ENCODE results near the gene DNAJC16. TPM values are rescaled to one million over a fixed set of nuclear protein-coding genes. Genes with fewer than 3 reads are reported as not detected.
"Not testable (repeated sequence)": the region's sequence is repeated elsewhere in the genome, so short reads cannot be mapped to it uniquely, and the experiment has no call there.

The DNAJC16 gene
- 10 to 100 TPM; 20.0 to 43.1 (median 22.6) TPM for total RNA-seq

DNA sequence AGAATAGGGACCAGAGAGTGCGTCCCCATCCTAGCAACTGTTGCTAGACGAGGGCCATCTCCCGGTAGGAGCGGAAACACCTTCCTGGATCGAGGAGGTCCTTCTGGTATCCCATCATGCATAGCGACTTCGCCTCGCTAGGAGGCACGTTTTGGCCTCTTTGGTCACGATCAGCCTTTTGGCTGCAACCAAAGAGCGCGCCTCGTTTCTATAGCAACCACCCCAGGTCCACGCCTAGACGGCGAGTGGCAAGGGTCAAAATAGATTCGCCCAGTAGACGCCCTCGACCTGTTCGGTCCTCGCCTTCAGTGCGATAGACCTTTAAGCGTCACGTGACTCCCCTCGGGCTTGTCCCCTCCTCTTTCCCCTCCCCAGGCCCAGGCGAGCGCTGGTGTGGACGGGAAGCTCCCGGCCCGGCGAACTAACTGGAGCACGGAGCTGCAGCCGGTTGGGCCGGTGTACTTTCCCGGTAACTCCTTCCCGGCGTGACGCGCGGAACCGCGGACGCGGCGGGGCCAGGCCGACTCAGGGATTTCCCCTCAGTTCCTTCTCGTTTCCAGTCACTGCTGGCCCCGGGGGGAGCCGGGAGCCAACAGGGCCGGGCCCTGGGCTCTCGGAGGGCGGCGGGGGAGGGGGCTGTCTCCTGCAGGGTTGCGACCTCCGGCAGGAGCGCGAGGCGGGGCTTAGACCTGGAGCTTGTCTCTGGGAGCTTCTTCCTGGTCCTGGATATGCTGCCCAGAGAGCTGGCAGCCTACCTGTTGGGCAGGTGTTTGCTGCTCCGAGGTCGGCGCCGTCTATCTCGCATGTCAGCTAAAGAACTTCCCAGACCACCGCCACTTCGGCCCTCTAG is at the start of gene DNAJC16:
TSS of gene DNAJC16 (plus strand) at position 359 of the 850 bp plus-strand sequence. CDS start 2,258 bp downstream, outside the sequence.
- DNase-seq (peak; percentile 100), ATAC-seq (peak; percentile 77 to 81)
- Histone ChIP-seq H3K9me3 (no peaks in the 10 kb centered on the region), H3K4me3 (peak within 1 kb of the TSS; percentile 92 to 99 (median 96)), H3K27me3 (no peaks in the 10 kb centered on the region), H3K36me3 (peaks cover 0 to 19% of the 10 kb centered on the region in 2 donors), H3K4me1 (peaks cover 24 to 34% of the 10 kb centered on the region in 2 donors), H3K27ac (peak within 1 kb of the TSS; percentile 97 to 99 (median 98))
- in situ Hi-C loops (cut with MboI; ENCODE audit: low sequenced_read_pairs in 4 of 4), result no loop called here
- TF ChIP-seq POLR2A (IDR thresholded peaks at IDR 0.05), result peak; percentile 72 to 78
- TF ChIP-seq, protein P1, sequence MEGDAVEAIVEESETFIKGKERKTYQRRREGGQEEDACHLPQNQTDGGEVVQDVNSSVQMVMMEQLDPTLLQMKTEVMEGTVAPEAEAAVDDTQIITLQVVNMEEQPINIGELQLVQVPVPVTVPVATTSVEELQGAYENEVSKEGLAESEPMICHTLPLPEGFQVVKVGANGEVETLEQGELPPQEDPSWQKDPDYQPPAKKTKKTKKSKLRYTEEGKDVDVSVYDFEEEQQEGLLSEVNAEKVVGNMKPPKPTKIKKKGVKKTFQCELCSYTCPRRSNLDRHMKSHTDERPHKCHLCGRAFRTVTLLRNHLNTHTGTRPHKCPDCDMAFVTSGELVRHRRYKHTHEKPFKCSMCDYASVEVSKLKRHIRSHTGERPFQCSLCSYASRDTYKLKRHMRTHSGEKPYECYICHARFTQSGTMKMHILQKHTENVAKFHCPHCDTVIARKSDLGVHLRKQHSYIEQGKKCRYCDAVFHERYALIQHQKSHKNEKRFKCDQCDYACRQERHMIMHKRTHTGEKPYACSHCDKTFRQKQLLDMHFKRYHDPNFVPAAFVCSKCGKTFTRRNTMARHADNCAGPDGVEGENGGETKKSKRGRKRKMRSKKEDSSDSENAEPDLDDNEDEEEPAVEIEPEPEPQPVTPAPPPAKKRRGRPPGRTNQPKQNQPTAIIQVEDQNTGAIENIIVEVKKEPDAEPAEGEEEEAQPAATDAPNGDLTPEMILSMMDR (IDR thresholded peaks at IDR 0.05 in 4 of 5, conservative IDR thresholded peaks at IDR 0.05 in 1 of 5), result peak in 3 of 5 experiments; percentile 24 to 65 (median 50)
- intact Hi-C loops (cut with DNase I; ENCODE audit: low total_unique reads), result loop anchor here (1.0 to 10.0 kb wide), 3 partner anchors 91 to 214 kb away; partner anchors contain the start of gene DDI2

DNA sequence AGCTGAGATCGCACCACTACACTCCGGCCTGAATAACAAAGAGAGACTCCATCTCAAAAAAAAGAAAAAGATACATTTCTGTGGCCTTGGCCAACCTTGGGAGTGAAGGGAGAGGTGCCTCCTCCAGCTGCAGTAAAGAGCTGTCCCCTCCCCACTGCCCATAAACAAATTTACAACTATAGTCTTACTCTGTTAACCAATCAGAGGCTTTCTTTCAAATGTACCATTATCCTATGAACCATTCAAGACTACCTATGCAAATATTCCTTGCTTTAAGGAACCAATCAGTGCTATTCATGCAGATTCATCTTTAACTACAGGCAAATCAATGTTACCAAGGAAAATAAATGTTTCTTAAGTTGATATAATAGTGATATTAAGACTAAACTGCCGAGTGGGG is 49.7 kb upstream of the DNAJC16 start:
- no peak overlapping the region for H3K4me3 ChIP-seq
- intact Hi-C loops (cut with DNase I; ENCODE audit: low total_unique reads), result no loop called here
- H3K27ac ChIP-seq, result no peak overlapping the region

DNA sequence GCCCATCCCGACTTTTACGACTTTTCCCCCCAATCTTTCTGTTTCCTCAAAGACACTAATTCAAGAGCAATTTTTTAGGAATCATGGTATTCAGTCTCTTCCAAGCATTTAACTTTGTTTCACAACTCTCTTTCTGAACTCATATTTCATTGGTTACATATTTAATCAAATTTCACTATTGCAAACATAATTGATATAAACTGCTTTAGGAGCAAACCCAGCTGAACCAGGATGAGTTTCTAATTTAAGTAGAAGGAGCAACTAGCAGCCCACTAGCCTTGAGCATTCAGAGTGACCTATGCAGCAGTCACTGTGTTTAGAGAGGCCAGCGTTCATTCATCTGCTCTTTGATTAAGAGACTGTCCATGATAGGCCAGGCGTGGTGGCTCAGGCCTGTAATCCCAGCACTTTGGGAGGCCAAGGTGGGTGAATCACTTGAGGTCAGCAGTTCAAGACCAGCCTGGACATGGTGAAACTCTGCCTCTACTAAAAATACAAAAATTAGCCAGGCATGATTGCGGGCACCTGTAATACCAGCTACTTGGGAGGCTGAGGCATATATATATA is 48.9 kb upstream of the DNAJC16 start:
- H3K9me3 ChIP-seq, result no peaks in the 10 kb centered on the region
- no peaks in the 10 kb centered on the region for H3K4me1 ChIP-seq
- in situ Hi-C loops (cut with MboI; ENCODE audit: low sequenced_read_pairs in 4 of 4), result no loop called here
- TF ChIP-seq, protein P1 (IDR thresholded peaks at IDR 0.05 in 4 of 5, conservative IDR thresholded peaks at IDR 0.05 in 1 of 5), result no peak
- no peak for TF ChIP-seq POLR2A (IDR thresholded peaks at IDR 0.05)
- intact Hi-C loops (cut with DNase I; ENCODE audit: low total_unique reads), result no loop called here
- H3K36me3 ChIP-seq, result no peaks in the 10 kb centered on the region
- DNase-seq (no peak), ATAC-seq (no peak)
- H3K4me3 ChIP-seq, result no peak overlapping the region
- H3K27me3 ChIP-seq, result no peaks in the 10 kb centered on the region
- no peak overlapping the region for H3K27ac ChIP-seq

More for the DNA sequence above, 49.7 kb upstream of the DNAJC16 start:
- H3K4me1 ChIP-seq, result no peaks in the 10 kb centered on the region
- no peak for TF ChIP-seq POLR2A (IDR thresholded peaks at IDR 0.05)
- TF ChIP-seq, protein P1 (IDR thresholded peaks at IDR 0.05 in 4 of 5, conservative IDR thresholded peaks at IDR 0.05 in 1 of 5), result no peak
- DNase-seq (no peak), ATAC-seq (no peak)
- H3K9me3 ChIP-seq, result no peaks in the 10 kb centered on the region
- no peaks in the 10 kb centered on the region for H3K27me3 ChIP-seq
- H3K36me3 ChIP-seq, result no peaks in the 10 kb centered on the region
- in situ Hi-C loops (cut with MboI; ENCODE audit: low sequenced_read_pairs in 4 of 4), result no loop called here

DNA sequence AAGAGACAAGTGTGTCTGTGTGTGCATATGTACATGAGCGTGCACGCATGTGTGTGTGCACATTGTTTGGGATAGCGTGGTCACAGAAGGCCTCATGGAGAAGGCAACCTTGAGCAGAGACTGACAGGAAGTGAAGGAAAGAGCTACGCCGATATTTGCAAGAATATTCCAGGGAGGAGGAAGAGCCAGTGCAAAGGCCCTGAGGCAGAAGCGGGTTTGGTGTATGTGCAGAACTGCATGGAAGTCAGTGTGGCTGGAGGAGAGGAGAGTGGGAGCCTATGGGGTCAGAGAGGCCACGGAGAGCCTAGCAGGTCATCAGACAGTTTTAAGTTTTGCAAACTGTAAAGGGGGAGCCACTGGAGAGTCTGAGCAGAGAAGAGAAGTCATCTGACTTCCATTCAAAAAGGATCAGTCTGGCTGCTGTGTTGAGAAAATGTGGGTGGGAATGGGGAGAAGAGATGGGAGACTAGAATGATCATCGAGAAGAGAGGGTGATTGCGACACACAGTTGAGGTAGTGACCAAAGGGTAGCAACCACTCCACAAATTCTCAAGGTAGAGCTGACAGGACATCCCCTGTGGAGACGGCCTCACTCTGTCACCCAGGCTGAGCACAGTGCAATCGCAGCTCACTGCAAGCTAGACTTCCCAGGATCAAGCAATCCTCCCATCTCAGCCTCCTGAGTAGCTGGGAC is 46.8 kb upstream of the DNAJC16 start:
- no peak overlapping the region for H3K4me3 ChIP-seq
- no peaks in the 10 kb centered on the region for H3K9me3 ChIP-seq
- no peak overlapping the region for H3K27ac ChIP-seq
- ATAC-seq (no peak), DNase-seq (no peak)
- H3K27me3 ChIP-seq, result no peaks in the 10 kb centered on the region
- in situ Hi-C loops (cut with MboI; ENCODE audit: low sequenced_read_pairs in 4 of 4), result no loop called here
- H3K4me1 ChIP-seq, result no peaks in the 10 kb centered on the region
- intact Hi-C loops (cut with DNase I; ENCODE audit: low total_unique reads), result no loop called here
- no peaks in the 10 kb centered on the region for H3K36me3 ChIP-seq
- TF ChIP-seq, protein P1 (IDR thresholded peaks at IDR 0.05 in 4 of 5, conservative IDR thresholded peaks at IDR 0.05 in 1 of 5), result no peak
- no peak for TF ChIP-seq POLR2A (IDR thresholded peaks at IDR 0.05)

DNA sequence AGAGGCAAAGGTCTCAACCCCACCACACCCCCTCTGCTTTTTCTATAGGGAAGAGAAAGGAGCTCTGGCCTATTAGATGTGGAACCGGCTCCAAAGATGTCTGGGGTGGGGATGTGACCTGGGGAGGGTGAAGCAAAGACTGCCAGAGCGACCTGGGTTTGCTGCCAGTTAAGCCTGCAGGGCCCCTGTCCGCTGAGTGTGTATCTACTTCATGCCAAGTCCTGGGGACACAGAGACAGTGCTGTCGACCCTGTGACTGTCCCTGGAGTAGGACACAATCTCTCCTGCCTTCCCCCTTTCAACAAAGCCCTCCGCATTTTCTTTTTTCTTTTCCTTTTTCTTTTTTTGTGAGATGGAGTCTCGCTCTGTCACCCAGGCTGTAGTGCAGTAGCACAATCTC is 44.2 kb upstream of the DNAJC16 start:
- H3K4me3 ChIP-seq; H3K9me3 ChIP-seq; intact Hi-C loops (cut with DNase I; ENCODE audit: low total_unique reads); H3K27ac ChIP-seq; DNase-seq; in situ Hi-C loops (cut with MboI; ENCODE audit: low sequenced_read_pairs in 4 of 4); H3K4me1 ChIP-seq; H3K27me3 ChIP-seq; H3K36me3 ChIP-seq; ATAC-seq: not testable (repeated sequence)

DNA sequence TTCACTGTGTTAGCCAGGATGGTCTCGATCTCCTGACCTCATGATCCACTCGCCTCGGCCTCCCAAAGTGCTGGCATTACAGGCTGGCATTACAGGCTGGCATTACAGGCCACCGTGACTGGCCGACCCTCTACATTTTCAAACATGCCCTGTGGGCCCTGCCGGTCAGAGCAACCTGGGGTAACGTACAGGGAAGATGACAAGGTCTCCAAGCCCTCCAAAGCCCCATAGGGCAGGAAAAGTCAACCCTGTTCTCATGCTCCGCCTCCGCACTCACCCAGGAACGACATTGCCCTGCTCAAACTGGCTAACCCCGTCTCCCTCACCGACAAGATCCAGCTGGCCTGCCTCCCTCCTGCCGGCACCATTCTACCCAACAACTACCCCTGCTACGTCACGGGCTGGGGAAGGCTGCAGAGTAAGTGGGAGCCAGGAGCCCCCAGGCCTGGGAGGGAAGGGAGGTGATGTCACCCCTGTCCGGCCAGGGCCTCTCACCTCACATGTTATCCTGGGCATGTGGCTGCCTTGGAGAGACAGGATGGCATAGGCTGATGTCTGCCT is 43.6 kb upstream of the DNAJC16 start:
- H3K4me3 ChIP-seq; H3K27me3 ChIP-seq; H3K36me3 ChIP-seq; H3K9me3 ChIP-seq; DNase-seq; H3K4me1 ChIP-seq; intact Hi-C loops (cut with DNase I; ENCODE audit: low total_unique reads); ATAC-seq; H3K27ac ChIP-seq; in situ Hi-C loops (cut with MboI; ENCODE audit: low sequenced_read_pairs in 4 of 4): not testable (repeated sequence)

Measured in gastrocnemius medialis (tissue), 4 donors.